Bronchial epithelial cell (primary cell): Measurements from ENCODE around the gene LYST. TPM values are rescaled to one million over a fixed set of nuclear protein-coding genes. Genes with fewer than 3 reads are reported as not detected.
A peak's percentile ranks its signal among the peaks of the same experiment; 100 is the strongest.

Source experiments
- DNase-seq: peaks from one replicate; pipeline ENCODE4 v3.0.0-alpha.2; 2010; ENCODE audit warnings: low read depth
- FAIRE-seq: peaks from 2 replicates; lab custom pipeline; 2011; peaks lifted over from hg19 to GRCh38; lab: Jason Lieb, UNC
- H3K27me3 ChIP-seq: 2 replicates; pipeline ENCODE4 v1.5.1; 2011; ENCODE audit warnings: low read length; ENCODE audit not compliant: control insufficient read depth, insufficient read depth
- H3K36me3 ChIP-seq: 2 replicates; pipeline ENCODE4 v1.5.1; 2011; ENCODE audit warnings: low read length; ENCODE audit not compliant: control insufficient read depth, insufficient read depth
- H3K4me3 ChIP-seq: 2 replicates; pipeline ENCODE4 v1.5.1; 2011; ENCODE audit warnings: mild to moderate bottlenecking, low read depth, low read length, control low read depth
- total RNA-seq: library from RNA; depleted of rRNA; stranded (reverse); fragments of >200 nt; gene quantifications from 2 replicates; pipeline ENCODE4 v1.2.1, GENCODE V29; 2014
- TF ChIP-seq, protein P1 (sequence below): IDR thresholded peaks from 2 replicates; pipeline ENCODE4 v1.5.1; 2011; ENCODE audit warnings: mild to moderate bottlenecking, moderate library complexity, low read length, control low read depth, inconsistent platforms; ENCODE audit not compliant: insufficient read depth, severe bottlenecking

The LYST gene
- total RNA-seq, 1 donor from 2014 or later, result 14.0 TPM

DNA sequence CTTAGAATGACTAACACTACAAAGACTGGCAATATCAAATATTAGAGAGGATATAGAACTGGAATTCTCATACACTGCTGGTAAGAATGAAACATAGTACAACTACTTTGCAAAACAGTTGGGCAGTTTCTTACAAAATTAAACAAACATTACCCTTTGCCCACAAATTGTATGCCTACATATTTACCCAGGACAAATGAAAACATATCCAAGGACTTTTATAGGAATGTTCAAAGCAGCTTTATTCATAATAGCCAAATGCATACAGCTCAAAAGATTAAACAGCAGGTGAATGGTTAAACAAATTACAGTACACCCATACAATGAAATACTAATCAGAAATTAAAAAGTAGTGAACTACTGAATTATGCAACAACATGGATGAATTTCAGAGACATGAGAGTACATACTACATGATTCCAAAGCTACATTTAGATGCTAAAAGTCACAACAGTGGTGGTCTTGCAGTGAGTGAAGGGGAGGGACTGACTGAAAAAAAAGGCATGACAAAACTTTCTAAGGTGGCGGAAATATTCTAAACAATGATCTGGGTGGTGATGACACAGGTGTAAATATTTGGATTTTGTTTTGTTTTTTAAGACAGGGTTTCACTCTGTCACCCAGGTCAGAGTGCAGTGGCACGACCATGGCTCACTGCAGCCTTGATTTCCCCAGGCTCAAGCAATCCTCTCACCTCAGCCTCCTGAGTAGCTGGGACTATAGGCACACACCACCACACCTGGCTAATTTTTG lies 40.4 kb downstream of the LYST start:
- no peak for FAIRE-seq
- DNase-seq, result no peak
- H3K27me3 ChIP-seq, result no peaks in the 10 kb centered on the region
- TF ChIP-seq, protein P1, sequence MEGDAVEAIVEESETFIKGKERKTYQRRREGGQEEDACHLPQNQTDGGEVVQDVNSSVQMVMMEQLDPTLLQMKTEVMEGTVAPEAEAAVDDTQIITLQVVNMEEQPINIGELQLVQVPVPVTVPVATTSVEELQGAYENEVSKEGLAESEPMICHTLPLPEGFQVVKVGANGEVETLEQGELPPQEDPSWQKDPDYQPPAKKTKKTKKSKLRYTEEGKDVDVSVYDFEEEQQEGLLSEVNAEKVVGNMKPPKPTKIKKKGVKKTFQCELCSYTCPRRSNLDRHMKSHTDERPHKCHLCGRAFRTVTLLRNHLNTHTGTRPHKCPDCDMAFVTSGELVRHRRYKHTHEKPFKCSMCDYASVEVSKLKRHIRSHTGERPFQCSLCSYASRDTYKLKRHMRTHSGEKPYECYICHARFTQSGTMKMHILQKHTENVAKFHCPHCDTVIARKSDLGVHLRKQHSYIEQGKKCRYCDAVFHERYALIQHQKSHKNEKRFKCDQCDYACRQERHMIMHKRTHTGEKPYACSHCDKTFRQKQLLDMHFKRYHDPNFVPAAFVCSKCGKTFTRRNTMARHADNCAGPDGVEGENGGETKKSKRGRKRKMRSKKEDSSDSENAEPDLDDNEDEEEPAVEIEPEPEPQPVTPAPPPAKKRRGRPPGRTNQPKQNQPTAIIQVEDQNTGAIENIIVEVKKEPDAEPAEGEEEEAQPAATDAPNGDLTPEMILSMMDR, result no peak
- no peaks in the 10 kb centered on the region for H3K36me3 ChIP-seq
- no peak overlapping the region for H3K4me3 ChIP-seq

DNA sequence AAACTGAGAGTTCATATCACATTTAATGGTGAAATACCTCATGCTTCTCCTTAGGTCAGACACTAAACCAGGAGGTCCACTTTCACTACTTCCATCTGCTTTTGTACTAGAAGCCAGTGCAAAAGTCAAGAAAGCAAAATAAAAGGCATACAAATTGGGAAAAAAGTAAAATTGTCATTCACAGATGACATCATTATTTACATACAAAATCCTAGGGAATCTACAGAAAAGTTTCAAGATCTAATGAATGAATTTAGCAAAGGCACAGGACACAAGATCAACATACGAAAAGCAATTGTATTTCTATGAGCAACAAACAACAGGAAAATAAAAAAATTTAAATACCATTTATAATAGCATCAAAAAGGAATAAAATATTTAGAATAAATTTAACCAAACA lies 41.5 kb downstream of the LYST start:
- no peak for DNase-seq
- TF ChIP-seq, protein P1, result no peak
- Histone ChIP-seq H3K27me3 (no peaks in the 10 kb centered on the region), H3K4me3 (no peak overlapping the region), H3K36me3 (no peaks in the 10 kb centered on the region)
- no peak for FAIRE-seq

DNA sequence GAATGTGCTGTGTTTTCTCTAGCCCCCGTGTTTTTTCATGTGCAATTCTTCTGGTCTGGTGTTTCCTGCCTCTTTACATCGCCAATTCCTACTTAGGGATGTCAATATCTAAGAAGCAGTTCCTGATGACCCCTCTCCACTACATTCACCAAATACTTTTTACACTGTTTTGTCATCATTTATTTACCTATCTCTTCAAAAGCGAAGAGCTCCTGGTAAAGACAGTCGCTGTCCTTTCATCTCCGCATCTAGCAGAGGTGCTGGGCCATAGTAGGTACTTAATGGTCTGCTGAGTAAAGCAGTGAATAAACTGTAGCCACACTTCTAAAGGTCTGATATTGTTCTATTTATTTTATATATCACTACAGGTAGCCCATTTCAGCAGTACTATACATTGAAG lies 43.0 kb downstream of the LYST start:
- H3K4me3 ChIP-seq, result no peak overlapping the region

DNA sequence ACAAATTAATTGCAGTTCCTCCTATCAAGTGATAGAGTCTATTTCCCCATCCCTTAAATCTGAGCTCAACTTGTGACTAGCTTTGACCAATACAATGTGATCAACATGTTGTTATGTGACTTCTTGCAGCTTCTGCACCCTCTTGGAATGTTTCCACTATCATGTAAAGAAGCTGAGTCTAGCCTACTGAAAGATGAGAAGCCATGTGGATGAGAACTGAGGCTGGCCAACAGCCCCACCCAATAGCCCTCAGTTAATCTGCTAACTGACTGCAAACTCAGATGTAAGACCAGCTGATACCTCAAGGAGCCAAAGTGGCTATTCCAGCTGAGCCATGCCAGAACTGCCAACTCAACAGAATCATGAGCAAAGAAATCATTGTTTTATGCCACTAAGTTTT lies 44.0 kb downstream of the LYST start:
- Histone ChIP-seq H3K36me3 (no peaks in the 10 kb centered on the region), H3K27me3 (no peaks in the 10 kb centered on the region), H3K4me3 (no peak overlapping the region)
- TF ChIP-seq, protein P1, result no peak
- DNase-seq (no peak), FAIRE-seq (no peak)

More for the DNA sequence above, 43.0 kb downstream of the LYST start:
- TF ChIP-seq, protein P1, result no peak
- DNase-seq (no peak), FAIRE-seq (no peak)
- no peaks in the 10 kb centered on the region for H3K36me3 ChIP-seq
- H3K27me3 ChIP-seq, result no peaks in the 10 kb centered on the region

DNA sequence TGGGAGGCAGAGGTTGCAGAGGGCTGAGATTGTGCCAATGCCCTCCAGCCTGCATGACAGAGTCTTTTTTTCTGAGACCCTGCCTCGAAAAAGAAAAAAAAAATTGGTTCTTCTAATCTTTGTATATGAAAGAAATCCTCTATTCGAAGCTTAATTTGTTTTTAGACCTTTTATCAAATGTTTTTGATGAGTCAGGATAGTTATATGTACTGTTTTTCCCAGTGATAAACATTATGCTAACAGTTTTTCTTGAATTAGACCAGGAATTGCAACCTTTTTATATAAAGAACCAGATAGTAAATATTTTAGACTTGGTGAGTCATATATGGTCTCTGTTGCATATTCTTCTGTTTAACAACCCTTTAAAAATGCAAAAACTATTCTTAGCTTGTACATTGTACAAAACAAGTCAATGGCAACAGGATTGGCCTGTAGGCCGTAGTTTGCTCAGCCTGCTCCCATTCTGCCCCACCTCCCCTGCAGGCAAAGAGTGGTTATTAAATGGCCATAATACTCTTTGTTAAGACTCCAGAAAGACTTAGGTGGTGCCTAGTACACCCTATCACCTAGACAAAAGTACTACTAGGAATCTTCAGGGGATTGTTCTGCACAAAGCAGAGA lies 45.2 kb downstream of the LYST start:
- H3K27me3 ChIP-seq, result no peaks in the 10 kb centered on the region
- FAIRE-seq (no peak), DNase-seq (peak; percentile 15)
- no peaks in the 10 kb centered on the region for H3K36me3 ChIP-seq
- H3K4me3 ChIP-seq, result no peak overlapping the region
- TF ChIP-seq, protein P1, result no peak
